ENCODE measurements around the gene TRAPPC3. TPM values are rescaled to one million over a fixed set of nuclear protein-coding genes. Genes with fewer than 3 reads are reported as not detected.
A peak's percentile ranks its signal among the peaks of the same experiment; 100 is the strongest.

The TRAPPC3 gene
- total RNA-seq, 1 experiment from 2014 or later: 86.6 TPM

DNA sequence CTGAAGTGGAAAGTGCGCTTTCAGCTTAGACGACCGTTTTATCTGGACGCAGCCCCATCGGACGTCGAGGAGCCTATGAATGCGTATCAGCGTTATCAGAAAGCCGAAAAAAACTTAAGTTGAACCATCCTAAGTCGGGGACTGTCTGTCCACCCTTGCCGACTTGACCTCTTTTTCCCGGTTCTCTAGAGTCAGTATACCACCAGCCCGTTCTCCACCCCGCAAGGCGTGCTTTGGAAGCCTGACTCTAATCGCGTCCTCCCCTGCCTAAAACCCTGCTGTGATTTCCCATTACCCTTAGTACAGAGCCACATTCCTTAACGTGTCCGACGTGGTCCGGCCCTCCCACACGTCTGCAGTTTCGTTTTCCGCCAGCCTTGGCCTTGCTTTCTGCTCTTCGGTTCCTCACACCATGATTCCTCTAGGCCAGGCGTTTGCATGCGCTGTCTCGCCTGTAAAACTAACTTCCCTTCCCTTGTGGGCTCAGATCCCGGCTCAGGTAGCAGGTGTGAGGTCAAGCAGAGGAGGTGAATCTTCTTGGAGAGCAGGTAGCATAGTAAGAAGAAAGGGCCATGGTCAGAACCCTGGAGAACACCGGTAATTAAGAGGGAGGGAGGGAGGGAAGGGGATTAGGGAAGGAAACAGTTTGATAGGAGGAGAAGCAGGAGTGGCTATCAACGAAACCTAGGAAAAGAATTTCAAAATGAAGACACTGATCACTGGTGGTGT lies 59.7 kb downstream of the TRAPPC3 start:
- BruUV-seq (replicated peaks): no TSS peak
- peak; percentile 40 for DNase-seq (ENCODE audit: low spot score)
- no peak for TF ChIP-seq EZH2 (IDR thresholded peaks at IDR 0.05; ENCODE audit: borderline replicate concordance, low read depth, low read length, poor library complexity, severe bottlenecking)
- TF ChIP-seq, protein P1, sequence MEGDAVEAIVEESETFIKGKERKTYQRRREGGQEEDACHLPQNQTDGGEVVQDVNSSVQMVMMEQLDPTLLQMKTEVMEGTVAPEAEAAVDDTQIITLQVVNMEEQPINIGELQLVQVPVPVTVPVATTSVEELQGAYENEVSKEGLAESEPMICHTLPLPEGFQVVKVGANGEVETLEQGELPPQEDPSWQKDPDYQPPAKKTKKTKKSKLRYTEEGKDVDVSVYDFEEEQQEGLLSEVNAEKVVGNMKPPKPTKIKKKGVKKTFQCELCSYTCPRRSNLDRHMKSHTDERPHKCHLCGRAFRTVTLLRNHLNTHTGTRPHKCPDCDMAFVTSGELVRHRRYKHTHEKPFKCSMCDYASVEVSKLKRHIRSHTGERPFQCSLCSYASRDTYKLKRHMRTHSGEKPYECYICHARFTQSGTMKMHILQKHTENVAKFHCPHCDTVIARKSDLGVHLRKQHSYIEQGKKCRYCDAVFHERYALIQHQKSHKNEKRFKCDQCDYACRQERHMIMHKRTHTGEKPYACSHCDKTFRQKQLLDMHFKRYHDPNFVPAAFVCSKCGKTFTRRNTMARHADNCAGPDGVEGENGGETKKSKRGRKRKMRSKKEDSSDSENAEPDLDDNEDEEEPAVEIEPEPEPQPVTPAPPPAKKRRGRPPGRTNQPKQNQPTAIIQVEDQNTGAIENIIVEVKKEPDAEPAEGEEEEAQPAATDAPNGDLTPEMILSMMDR (conservative IDR thresholded peaks at IDR 0.05; ENCODE audit: low read depth, low read length): no peak
- Histone ChIP-seq H3K4me1 (ENCODE audit: insufficient read depth, low read length, poor library complexity, severe bottlenecking) (no peaks in the 10 kb centered on the region), H3K27me3 (replicated peaks; ENCODE audit: insufficient read depth, low read depth, low read length, poor library complexity) (no peaks in the 10 kb centered on the region), H3K36me3 (ENCODE audit: insufficient read depth, low read length, poor library complexity, severe bottlenecking) (peaks cover 45% of the 10 kb centered on the region), H3K4me3 (ENCODE audit: low read depth, low read length, poor library complexity, severe bottlenecking) (peak overlapping the region; percentile 98), H3K9me3 (ENCODE audit: low read depth, low read length, poor library complexity, severe bottlenecking) (no peaks in the 10 kb centered on the region), H3K27ac (ENCODE audit: low read depth, low read length, poor library complexity, severe bottlenecking) (peak overlapping the region; percentile 83)
- intact Hi-C loops (cut with micrococcal nuclease; ENCODE audit: unreplicated experiment): no loop called here
- ChIA-PET CTCF (no interaction called here), POLR2A (ENCODE audit: low non-redundant PET) (no interaction called here)

DNA sequence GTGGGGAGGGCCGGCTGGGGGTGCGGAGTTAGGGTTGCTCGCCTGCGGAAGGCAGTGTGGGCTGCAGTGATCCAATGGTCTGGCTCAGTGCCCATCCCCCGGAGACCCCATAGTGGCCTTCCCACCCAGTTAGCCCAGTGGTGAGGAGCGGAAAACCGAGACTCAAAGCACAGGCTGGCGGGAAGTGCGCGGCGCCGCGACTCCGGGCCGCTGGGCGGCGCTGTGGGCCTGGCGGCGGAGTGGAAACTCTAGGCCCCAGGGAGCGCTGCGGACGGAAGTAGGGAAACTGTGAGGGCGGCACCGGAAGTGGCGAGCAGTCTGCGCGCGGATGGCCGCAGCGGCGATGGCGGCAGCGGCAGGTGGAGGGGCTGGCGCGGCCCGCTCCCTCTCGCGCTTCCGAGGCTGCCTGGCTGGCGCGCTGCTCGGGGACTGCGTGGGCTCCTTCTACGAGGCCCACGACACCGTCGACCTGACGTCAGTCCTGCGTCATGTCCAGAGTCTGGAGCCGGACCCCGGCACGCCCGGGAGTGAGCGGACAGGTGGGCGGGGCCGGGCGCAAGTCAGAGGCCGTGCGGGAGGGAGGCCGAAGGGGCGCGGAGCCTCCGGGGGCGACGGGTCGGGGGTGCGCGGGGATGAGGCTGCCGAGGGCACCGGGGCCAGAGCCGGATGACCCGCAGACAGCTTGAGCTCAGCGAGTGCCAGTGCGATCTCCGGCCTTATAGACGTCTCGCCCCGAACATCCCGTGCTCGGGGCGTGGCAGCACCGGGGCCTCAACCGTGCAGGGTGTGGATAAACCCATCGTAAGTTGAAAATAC lies 60.5 kb downstream of the TRAPPC3 start, which contains the start of gene ADPRS:
TSS of gene ADPRS (plus strand) at position 316 of the 816 bp plus-strand sequence. CDS start at position 329, 13 bp downstream.
- Histone ChIP-seq H3K9me3 (ENCODE audit: low read depth, low read length, poor library complexity, severe bottlenecking) (no peaks in the 10 kb centered on the region), H3K4me1 (ENCODE audit: insufficient read depth, low read length, poor library complexity, severe bottlenecking) (no peaks in the 10 kb centered on the region), H3K27ac (ENCODE audit: low read depth, low read length, poor library complexity, severe bottlenecking) (peak within 1 kb of the TSS; percentile 83), H3K27me3 (replicated peaks; ENCODE audit: insufficient read depth, low read depth, low read length, poor library complexity) (no peaks in the 10 kb centered on the region), H3K4me3 (ENCODE audit: low read depth, low read length, poor library complexity, severe bottlenecking) (peak within 1 kb of the TSS; percentile 98), H3K36me3 (ENCODE audit: insufficient read depth, low read length, poor library complexity, severe bottlenecking) (peaks cover 37% of the 10 kb centered on the region)
- ChIA-PET POLR2A (ENCODE audit: low non-redundant PET) (no interaction called here), CTCF (no interaction called here)
- TF ChIP-seq, protein P1 (conservative IDR thresholded peaks at IDR 0.05; ENCODE audit: low read depth, low read length): peak; percentile 99
- no peak for TF ChIP-seq EZH2 (IDR thresholded peaks at IDR 0.05; ENCODE audit: borderline replicate concordance, low read depth, low read length, poor library complexity, severe bottlenecking)
- DNase-seq (ENCODE audit: low spot score): peak; percentile 95
- BruUV-seq (replicated peaks): no TSS peak
- intact Hi-C loops (cut with micrococcal nuclease; ENCODE audit: unreplicated experiment): no loop called here

DNA sequence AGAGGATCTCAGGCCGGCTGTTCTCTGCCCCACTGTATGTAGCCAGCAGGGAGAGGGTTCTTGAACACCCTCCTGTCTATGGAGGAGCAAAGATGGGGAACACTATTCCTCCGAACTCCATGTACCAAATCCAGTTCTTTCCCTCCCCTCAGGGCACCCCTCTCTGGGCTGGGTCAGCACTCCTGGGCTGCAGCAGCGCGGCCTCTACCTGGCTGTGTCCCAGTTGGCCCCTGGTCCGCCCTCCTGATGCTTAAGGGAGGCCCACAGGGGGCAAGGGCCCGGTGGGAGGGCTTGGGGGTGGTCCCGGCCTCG lies 61.1 kb downstream of the TRAPPC3 start:
- TF ChIP-seq, protein P1 (conservative IDR thresholded peaks at IDR 0.05; ENCODE audit: low read depth, low read length): no peak
- no peak for TF ChIP-seq EZH2 (IDR thresholded peaks at IDR 0.05; ENCODE audit: borderline replicate concordance, low read depth, low read length, poor library complexity, severe bottlenecking)
- ChIA-PET CTCF (no interaction called here), POLR2A (ENCODE audit: low non-redundant PET) (no interaction called here)
- Histone ChIP-seq H3K9me3 (ENCODE audit: low read depth, low read length, poor library complexity, severe bottlenecking) (no peaks in the 10 kb centered on the region), H3K27me3 (replicated peaks; ENCODE audit: insufficient read depth, low read depth, low read length, poor library complexity) (no peaks in the 10 kb centered on the region), H3K36me3 (ENCODE audit: insufficient read depth, low read length, poor library complexity, severe bottlenecking) (peaks cover 32% of the 10 kb centered on the region), H3K4me1 (ENCODE audit: insufficient read depth, low read length, poor library complexity, severe bottlenecking) (no peaks in the 10 kb centered on the region), H3K27ac (ENCODE audit: low read depth, low read length, poor library complexity, severe bottlenecking) (peak overlapping the region; percentile 83), H3K4me3 (ENCODE audit: low read depth, low read length, poor library complexity, severe bottlenecking) (peak overlapping the region; percentile 98)
- no peak for DNase-seq (ENCODE audit: low spot score)
- BruUV-seq (replicated peaks): no TSS peak
- intact Hi-C loops (cut with micrococcal nuclease; ENCODE audit: unreplicated experiment): no loop called here
